TTC549 (cell line): ENCODE measurements around the gene ERCC2.
"Not testable (repeated sequence)": the region's sequence is repeated elsewhere in the genome, so short reads cannot be mapped to it uniquely, and the experiment has no call there.

Experiments
- FAIRE-seq: peaks from 2 replicates; lab custom pipeline; 2012; peaks lifted over from hg19 to GRCh38; lab: Jason Lieb, UNC

ERCC2 gene

DNA sequence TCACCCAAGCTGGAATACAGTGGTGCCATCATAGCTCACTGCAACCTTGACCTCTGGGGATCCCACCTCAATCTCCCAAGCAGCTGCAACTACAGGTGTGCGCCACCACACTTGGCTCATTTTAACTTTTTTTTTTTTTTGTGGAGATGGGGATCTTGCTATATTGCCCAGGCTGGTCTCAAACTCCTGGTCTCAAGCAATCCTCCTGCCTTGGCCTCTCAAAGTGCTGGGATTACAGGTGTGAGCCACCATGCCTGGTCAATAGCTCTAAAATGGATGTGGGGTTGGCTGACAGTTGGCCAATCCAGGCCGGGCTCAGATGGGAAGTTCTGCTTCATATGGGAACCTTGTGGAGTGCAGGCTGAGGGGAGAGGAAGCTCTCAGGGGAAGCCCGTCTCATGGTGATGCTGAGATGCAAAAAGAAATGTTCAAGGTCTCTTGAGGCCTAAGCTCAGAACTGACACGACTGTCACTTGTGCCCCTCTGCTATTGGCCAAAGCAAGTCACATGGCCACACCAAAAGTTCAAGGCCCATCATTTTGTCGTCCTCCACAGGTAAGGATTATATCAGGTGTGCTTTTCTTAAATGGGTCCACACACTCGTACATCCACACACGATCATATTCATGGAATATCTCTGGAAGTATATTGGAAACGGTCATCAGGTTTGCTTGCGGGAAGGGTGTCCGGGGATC is 36.6 kb downstream of the ERCC2 start:
- no peak for FAIRE-seq

DNA sequence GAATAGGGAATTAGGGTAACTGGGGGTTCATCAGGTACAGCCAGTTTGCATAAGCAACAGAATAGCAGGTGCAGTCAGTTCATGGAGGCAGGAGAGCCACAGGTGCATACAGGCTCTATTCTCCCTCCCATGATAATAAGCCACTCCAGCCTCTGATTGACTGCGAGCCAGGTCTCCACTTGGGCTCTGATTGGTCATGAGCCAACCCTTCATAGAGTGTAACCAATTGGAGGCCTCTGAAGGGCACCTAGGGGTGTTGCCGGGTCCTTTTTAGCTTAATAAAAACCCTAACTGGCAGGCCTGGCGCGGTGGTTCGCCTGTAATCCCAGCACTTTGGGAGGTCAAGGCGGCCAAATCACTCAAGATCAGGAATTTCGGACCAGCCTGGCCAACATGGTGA is 39.0 kb downstream of the ERCC2 start:
- no peak for FAIRE-seq

DNA sequence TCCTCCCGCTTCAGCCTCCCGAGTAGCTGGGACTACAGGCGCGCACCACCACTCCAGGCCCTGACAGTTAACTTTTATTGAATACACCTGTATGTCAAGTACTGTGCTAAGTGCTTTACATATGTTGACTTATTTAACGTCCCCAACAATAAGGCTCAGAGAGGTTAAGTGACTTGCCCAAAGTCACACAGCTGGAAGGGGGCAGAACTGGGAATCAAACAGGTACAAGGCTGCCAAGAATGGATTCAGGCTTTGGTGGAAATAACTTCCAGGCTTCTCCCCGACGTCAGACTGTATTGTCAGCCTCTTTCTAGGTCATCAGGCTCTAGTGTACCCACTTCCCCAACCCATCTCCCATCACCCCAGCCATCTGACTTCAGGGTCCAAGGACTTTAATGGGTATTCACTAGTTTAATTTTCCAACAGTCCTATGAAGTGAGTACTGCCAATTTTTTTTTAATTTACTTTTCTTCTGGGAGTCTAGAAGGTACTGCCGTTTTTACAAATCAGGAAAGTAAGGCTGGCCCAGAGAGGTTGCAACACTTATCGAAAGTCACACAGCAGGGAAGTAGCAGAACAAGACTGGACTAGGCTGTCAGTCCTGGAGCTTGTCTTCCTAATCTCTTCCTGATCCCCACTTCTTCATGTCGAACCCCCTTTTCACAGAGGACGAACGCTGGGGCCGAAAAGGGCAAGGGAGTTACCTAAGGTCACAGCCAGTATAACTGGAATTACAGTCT is 42.8 kb downstream of the ERCC2 start:
- FAIRE-seq, result no peak

DNA sequence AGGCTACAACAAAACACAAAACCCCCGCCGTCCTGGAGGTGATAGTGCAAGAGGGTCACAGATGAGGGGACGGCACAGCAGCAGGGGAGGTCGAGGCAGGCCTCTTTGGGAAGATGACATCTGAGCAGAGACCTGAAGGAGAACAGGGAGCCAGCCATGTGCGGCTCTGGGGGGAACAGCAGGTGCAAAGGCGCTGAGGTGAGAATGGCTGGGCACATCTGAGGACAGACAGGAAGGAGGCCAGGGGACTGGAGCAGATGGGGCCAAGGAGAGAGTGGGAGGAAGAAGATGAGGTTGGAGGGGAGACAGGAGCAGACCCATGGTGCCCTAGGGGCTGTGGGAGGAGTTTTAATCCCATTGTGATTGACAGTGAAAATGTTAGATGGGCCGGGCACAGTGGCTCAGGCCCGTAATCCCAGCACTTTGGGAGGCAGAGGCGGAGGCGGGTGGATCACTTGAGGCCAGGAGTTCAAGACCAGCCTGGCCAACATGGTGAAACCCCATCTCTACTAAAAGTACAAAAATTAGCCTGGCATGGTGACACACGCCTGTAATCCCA is 45.9 kb downstream of the ERCC2 start:
- no peak for FAIRE-seq

DNA sequence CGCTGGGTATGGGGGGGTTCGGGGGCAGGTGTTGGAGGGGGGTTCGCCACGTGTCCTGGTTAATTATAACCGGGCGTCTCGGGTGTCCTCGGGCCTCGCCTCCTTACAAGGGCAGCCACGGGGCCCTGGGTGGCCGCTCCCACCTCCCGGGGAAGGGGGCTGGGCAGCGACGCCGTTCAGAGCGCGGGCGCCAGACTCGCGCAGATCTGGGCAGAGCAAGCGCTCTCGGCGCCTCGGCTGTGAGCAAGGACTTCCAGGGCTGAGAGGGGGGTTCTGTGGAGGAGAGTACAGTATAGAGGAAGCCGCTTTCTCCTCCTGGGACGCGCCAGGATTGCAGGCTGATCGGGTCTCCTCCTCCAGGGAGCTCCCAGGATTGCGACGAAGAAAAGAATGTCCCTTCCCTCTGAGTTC is 46.7 kb downstream of the ERCC2 start:
- FAIRE-seq, result no peak

DNA sequence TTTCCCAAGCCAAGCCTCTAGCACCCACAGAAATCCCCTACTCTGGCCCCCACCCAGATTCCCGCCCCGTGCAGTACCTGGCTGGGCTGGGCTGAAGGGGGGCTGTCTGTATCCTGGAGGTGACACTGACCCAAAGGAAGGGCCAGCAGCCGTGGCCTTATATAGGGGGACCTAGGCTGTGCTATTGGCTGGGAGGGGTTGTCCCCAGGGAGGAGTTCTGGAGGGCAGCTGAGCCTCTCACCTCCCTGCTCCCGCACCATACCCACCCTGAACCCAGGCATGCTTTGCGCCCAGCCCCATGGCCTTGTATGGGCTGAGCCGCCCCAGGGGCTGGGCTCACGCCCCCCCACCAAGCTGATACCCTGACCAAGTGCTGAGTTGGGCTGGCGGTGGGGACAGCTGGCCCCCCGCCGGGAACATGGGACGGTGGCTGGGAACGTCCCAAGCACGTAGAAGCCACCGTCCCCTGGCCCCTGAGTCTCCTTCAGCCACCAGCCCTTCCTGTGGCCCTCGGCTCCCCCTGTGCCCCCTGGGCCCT is 47.6 kb downstream of the ERCC2 start, which contains the start of gene CKM:
Gene CKM, minus strand, starts transcription at position 132 of the 538 bp plus-strand sequence. CDS start 3,162 bp downstream, outside the sequence.
- no peak for FAIRE-seq

DNA sequence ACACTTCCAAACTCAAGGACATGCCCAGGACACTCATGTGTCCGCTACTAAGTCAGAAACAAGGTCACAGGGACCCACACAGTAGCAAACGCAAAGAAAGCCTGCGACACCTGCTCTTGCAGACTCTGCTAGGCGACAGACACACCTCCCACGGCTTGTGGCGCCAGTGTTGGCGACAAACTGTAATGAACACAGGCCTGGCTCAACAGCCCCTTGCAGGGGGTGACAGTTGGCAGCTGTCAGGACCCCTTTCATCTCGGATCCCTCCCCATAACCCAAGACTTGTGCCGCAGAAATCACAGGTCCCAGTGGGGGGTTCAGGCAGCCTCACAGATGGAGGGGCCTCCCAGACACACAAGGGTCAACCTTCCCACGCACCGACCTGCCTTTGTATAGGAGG is 48.1 kb downstream of the ERCC2 start:
- FAIRE-seq, result no peak

DNA sequence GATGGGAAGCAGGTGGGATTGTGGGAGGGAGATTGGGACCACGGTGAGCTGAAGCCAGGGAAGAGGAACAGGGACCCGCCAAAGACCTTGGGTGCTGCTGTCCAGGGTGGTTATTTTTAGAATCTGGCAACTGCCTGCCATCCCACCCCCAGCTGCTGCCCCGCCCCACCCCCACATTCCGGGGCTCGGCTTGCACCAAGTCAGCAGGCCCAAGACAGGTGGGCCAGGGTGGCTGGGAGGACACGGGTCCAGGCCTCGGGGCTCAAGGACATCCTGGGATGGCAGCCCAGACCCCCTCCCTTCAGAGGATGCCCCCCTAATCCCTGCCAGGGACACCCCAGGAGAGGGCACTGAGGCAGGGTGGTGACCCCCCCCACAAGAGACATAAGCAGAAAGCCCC is 48.5 kb downstream of the ERCC2 start:
- FAIRE-seq, result no peak

DNA sequence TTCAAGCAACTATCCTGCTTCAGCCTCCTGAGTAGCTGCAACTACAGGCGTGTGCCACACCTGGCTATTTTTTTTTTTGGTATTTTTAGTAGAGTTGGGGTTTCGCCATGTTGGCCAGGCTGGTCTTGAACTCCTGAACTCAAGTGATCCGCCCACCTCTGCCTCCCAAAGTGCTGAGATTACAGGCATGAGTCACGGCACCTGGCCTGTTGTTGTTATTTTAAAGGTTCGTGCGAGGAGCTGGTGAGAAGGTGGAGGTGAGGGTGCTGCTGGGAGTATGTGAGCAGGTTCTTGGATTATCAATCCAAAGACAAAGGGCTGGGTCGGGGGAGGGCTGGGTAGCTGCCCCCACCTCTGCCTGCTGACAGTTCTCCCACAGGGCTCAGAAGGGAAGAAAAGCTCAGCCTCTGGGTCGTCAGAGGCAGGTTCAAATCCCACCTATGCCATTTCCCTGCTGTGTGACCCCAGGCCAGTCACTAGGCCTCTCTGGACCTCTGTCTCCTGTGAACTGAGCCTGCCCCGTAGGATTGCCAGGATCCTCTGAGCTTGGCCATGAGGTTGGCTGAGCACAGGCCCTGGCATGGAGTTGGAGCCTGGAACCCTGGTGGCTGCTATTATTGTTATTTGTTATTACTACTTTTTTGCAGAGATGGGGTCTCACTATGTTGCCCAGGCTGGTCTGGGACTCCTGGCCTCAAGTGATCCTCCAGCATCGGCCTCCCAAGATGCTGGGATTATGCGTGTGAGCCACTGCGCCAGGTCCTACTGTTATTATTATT is 49.2 kb downstream of the ERCC2 start:
- FAIRE-seq, result no peak

DNA sequence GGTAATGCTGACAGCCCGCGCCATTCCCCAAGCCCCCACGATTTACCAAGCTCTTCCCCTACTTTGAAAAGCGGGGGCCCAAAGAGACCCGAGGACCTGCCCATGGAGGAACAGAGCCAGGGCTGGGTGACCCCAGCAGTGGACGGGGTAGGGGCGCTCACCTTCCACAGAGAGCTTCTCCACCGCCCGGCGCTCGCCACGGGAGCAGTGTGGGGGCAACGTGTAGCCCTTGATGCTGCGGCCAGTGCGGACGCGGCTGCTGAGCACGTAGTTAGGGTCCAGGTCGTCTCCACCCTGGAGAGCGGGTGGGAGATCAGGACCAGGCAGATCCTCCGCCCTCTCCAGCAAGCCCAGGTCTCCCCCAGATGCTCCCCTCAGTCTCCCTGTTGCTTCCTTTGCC is 55.1 kb downstream of the ERCC2 start:
- FAIRE-seq, result no peak

DNA sequence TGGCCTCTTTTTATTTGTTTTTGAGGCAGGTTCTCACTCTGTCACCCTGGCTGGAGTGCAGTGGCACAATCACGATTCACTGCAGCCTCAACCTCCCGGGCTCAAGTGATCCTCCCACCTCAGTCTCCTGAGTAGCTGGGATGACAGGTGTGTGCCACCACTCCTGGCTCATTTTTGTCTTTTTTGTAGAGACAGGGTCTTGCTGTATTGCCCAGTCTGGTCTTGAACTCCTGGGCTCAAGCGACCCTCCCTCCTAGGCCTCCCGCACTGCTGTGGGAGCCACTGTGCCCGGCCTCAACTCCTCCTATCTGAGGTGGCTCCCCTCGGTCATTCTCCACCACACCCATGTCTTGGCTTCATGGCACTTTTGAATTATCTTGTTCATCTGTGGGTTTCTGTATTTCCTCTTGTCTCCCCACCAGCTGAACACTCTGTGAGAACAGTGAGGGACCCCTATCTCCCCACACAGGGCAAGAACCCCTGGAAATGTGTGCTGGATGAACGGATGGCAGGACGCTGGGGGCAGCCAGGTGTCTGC is 55.6 kb downstream of the ERCC2 start:
- FAIRE-seq, result no peak

DNA sequence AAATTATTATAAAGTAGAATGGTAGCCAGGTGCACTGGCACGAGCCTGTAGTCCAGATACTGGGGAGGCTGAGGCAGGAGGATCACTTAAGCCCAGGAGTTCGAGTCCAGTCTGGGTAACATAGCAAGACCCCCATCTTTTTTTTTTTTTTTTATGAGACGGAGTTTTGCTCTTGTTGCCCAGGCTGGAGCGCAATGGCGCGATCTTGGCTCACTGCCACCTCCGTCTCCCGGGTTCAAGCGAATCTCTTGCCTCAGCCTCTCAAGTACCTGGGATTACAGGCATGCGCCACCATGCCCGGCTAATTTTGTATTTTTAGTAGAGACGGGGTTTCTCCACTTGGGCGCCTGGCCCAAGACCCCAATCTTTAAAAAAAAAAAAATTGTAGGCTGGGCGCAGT is 58.1 kb downstream of the ERCC2 start:
- FAIRE-seq, result not testable (repeated sequence)

DNA sequence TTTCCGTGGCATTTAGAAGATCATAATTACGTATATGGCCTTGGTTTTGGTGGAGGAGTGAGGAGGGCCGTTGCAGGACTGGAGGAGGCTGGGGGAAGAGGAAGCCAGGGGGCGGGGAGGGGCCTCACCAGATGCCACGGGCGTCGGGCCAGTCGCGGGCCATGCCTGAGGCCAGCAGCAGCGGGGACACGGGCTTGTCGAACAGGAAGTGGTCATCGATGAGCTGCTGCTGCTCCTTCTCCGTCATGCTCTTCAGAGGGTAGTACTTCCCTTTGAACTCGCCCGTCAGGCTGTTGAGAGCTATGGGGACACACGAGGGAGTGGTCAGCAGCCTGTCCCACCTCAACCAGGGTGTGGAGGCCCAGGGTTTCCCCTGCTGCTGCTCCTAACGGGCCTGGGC is 58.8 kb downstream of the ERCC2 start:
- FAIRE-seq, result no peak

DNA sequence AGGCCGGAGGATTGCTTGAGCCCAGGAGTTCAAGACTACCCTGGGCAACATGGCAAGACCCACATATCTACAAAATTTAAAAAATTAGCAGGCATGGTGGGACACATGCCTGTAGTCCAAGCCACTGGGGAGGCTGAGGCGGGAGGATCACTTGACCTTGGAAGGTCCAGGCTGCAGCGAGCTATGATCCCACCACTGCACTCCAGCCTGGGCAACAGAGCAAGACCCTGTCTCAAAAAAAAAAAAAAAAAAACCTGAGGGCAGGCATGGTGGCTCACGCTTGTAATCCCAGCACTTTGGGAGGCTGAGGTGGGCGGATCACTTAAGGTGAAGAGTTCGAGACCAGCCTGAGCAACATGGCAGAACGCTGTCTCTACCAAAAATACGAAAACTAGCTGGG is 61.1 kb downstream of the ERCC2 start:
- not testable (repeated sequence) for FAIRE-seq

DNA sequence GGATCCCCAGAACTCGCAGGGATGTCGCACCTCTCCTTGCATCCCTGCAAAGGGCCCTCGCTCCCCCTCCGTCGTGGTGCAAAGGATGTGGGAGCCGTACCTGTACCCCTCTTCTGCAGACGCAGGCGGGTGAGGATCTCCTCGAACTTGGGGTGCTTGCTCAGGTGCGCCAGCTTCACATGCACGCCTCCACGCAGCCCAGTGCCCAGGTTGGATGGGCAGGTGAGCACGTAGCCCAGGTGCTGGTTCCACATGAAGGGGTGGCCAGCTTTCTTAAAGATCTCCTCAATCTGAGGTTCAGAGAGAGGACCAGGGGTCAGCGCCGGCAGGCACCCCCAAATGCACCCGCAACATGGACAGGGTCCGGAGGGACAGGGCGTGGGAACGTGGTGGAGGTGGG is 63.0 kb downstream of the ERCC2 start:
- no peak for FAIRE-seq

DNA sequence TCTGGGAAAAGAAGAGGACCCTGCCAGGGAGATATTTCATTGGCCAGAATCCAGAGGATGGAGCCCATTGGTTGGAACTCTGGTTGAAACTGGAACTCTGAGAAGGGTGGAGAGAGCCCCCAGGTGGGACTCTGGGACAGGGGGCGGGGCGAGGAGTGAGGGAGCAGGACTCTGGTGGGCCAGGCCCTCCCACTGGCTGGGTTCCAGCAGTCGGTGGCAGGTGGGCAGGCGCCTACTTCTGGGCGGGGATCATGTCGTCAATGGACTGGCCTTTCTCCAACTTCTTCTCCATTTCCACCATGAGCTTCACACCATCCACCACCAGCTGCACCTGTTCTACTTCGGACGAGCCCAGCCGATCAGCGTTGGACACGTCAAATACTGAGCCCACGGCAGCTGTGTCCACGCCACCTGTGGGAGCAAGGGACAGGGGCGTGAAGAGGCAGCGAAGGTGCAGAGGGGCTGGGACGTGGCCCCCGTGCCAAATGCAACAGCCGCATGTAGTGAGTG is 63.8 kb downstream of the ERCC2 start:
- no peak for FAIRE-seq

DNA sequence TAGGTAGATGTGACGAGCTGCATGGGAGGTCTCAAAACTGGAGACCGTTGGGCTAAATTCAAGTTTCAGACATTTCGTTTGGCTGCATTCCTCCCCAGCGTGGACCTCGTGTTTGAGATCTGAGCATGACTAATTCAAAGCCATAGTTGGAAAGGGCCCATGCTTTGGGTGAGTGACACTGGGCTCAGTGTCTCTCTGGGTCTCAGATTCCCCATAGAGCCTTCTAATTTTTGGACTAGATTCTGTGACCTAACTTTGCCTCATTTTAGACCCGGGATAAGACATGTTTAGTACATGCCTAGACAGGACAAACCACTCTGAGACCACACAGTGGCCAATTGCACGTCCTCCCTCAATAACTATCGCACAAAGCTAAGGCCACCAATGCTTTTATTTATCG is 64.3 kb downstream of the ERCC2 start:
- FAIRE-seq, result no peak

DNA sequence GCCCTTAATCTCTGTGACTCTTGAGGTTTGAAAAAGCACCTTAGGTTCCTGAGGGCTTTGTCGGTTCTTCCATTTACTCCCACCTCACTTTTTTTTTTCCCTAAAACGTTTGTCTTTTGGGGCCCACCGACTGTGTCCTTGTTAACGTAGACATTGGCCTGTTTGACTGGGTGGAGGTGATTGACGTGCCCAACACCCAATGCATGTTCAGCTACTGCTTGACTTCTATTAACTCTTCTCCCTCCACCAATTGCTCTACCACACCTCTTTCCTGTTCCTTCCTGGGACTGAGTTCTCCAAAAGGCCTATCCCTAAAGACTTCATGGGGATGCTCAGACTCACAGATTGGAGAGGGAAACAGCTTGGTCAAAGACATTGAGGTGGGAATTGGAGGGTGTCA is 65.0 kb downstream of the ERCC2 start:
- FAIRE-seq, result no peak

DNA sequence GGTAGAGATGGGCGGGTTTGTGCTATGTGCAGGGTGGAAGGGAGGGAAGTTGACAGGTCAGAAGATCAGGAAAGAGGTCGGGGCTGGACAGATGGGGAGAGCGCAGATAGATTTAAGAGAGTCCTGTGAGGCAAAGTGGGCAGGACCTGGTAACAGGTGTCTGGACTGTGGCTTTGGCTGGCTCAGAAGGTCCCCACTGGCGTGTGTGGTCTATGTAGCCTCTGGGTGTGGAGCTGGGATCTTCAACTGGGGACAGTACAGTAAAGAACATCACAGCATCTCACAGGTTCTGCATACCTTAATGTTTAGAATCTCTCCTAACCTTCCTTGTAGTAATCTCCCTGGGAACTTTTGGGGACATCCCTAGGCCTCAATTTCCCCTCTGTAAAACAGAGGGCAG is 65.4 kb downstream of the ERCC2 start:
- FAIRE-seq, result no peak

DNA sequence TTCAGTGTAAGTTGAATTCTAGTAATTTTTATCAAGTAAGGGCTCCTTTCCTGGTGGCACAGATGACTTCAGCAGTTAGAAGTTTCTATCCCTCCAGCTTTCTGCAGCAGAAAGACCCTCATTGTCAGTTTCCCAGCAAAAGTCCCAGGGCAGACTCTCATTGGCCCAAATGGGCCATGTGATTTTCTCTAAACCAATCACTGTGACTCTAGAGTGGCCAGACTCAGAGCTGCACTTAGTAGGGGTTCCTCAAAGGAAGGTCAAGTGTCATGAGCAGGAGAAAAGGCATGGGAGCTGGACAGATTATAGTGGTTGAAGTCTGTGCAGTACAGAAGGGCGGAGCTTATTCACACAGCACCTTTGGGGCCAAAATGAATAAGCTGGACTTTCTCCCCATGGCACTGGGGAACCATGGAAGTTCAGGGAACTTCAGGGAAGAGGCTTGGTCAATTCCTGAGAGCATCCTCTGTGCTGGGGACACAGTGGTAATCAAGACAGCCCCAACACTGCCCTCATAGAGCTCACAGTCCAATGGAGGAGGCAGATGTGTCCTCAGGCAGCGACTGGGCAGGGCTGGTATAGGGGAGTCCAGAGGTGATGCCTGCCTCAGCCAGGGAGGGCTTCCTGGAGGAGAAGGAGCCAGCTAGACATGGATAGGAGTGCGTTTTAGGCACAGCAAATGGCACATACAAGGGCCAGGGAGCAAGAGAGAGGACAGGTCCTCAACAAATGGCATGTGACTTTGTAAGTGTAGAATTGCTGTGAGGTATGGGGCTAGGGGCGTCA is 66.0 kb downstream of the ERCC2 start:
- no peak for FAIRE-seq
